Mesendoderm (in vitro differentiated cells): Measurements from ENCODE around the gene COASY.

Experiments used
- DNase-seq: peaks from one replicate; pipeline ENCODE4 v3.0.0; 2013
- H2AK5ac ChIP-seq: 2 replicates; pipeline ENCODE4 v1.6.1; 2013; ENCODE audit warnings: low read length, inconsistent platforms
- H2BK120ac ChIP-seq: 2 replicates; pipeline ENCODE4 v1.6.1; 2013; ENCODE audit warnings: low read depth, mild to moderate bottlenecking, low read length, moderate library complexity, mixed read lengths
- H2BK15ac ChIP-seq: replicated peaks from 2 replicates; pipeline ENCODE4 v1.6.1; 2013; ENCODE audit warnings: low read depth, mild to moderate bottlenecking, moderate library complexity
- H2BK5ac ChIP-seq: 2 replicates; pipeline ENCODE4 v1.6.1; 2013; ENCODE audit warnings: low read length, inconsistent platforms
- H3K18ac ChIP-seq: 2 replicates; pipeline ENCODE4 v1.6.1; 2013; ENCODE audit warnings: mild to moderate bottlenecking, low read length, mixed read lengths
- H3K23ac ChIP-seq: one replicate; pipeline ENCODE4 v1.6.1; 2013; ENCODE audit warnings: low read length
- H3K27ac ChIP-seq: 2 replicates; pipeline ENCODE4 v1.5.1; 2013; ENCODE audit warnings: low read depth, mild to moderate bottlenecking, inconsistent platforms, low read length, moderate library complexity
- H3K27me3 ChIP-seq: 2 replicates; pipeline ENCODE4 v1.6.1; 2013; ENCODE audit warnings: low read length, control low read depth, mild to moderate bottlenecking, inconsistent platforms; ENCODE audit not compliant: insufficient read depth, poor library complexity
- H3K36me3 ChIP-seq: 2 replicates; pipeline ENCODE4 v1.6.1; 2013; ENCODE audit warnings: low read length, inconsistent platforms; ENCODE audit not compliant: control insufficient read depth, insufficient read depth
- H3K4ac ChIP-seq: one replicate; pipeline ENCODE4 v1.6.1; 2013; ENCODE audit warnings: low read depth, mild to moderate bottlenecking, low read length, moderate library complexity
- H3K4me1 ChIP-seq: 2 replicates; pipeline ENCODE4 v1.6.1; 2013; ENCODE audit warnings: low read depth, low read length, inconsistent platforms; ENCODE audit not compliant: control insufficient read depth
- H3K4me2 ChIP-seq: 2 replicates; pipeline ENCODE4 v1.6.1; 2013; ENCODE audit warnings: low read length
- H3K4me3 ChIP-seq: 2 replicates; pipeline ENCODE4 v1.5.1; 2013; ENCODE audit warnings: mild to moderate bottlenecking, low read length
- H3K56ac ChIP-seq: one replicate; pipeline ENCODE4 v1.6.1; 2013; ENCODE audit warnings: low read length
- H3K79me1 ChIP-seq: 2 replicates; pipeline ENCODE4 v1.6.1; 2013; ENCODE audit warnings: low read length, inconsistent platforms
- H3K79me2 ChIP-seq: 2 replicates; pipeline ENCODE4 v1.6.1; 2013; ENCODE audit warnings: mild to moderate bottlenecking, low read length; ENCODE audit not compliant: control insufficient read depth, insufficient read depth
- H3K9ac ChIP-seq: 2 replicates; pipeline ENCODE4 v1.6.1; 2013; ENCODE audit warnings: low read length, inconsistent platforms
- H4K5ac ChIP-seq: one replicate; pipeline ENCODE4 v1.6.1; 2013; ENCODE audit warnings: low read length
- H4K8ac ChIP-seq: one replicate; pipeline ENCODE4 v1.6.1; 2013; ENCODE audit warnings: low read depth, mild to moderate bottlenecking, control low read depth, low read length, moderate library complexity
- WGBS: extraction: QIAGEN DNeasy Blood & Tissue Kit; methylation state at CpG from one replicate; pipeline ENCODE4 v1.1.7; 2013; ENCODE audit warnings: low lambda C conversion rate, missing lambda C conversion rate; ENCODE audit not compliant: insufficient coverage; ENCODE audit errors: extremely low coverage; 5-methylcytosine and 5-hydroxymethylcytosine counted together

COASY gene

GRCh38 chr17:42571435-42572225 is 9.7 kb downstream of the COASY start:
- no peak overlapping the region for H2BK120ac ChIP-seq
- no peak overlapping the region for H3K4me2 ChIP-seq
- no peak overlapping the region for H3K18ac ChIP-seq
- H3K56ac ChIP-seq = no peak overlapping the region
- WGBS = no CpG with 5 or more reads among the region's 12 CpGs
- no peak for DNase-seq
- no peak overlapping the region for H3K27ac ChIP-seq
- no peak overlapping the region for H3K4me3 ChIP-seq
- H3K27me3 ChIP-seq = no peaks in the 10 kb centered on the region
- peaks cover 14% of the 10 kb centered on the region for H3K79me1 ChIP-seq
- H3K36me3 ChIP-seq = peaks cover 30% of the 10 kb centered on the region
- H2AK5ac ChIP-seq = no peak overlapping the region
- no peak overlapping the region for H4K5ac ChIP-seq
- no peaks in the 10 kb centered on the region for H3K4me1 ChIP-seq
- H3K79me2 ChIP-seq = peaks cover 16% of the 10 kb centered on the region
- no peak overlapping the region for H3K23ac ChIP-seq
- H4K8ac ChIP-seq = no peak overlapping the region
- no peak overlapping the region for H3K4ac ChIP-seq
- H3K9ac ChIP-seq = no peak overlapping the region
- H2BK5ac ChIP-seq = no peak overlapping the region
- no peak overlapping the region for H2BK15ac ChIP-seq

DNA sequence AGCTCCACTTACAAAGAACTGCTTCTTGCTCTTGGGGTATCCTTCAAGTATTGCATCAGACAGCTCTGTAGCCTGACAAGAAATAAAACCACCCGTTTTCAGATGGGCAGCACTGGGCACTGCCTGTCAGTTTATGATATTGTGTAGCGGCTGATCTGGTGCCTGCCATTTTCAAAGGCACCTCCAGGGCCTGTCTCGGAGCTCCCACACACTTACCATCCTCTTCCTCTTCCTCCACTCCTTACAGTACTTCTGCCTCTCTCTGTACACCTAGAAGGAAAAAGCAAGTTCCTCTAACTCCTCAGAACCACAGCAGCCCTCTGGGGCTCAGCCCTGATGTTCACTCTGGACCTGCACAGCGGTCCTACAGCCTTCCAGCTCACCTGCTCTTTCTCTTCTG is 11.1 kb downstream of the COASY start:
- no peak overlapping the region for H3K27ac ChIP-seq
- peaks cover 15% of the 10 kb centered on the region for H3K79me1 ChIP-seq
- no peak overlapping the region for H2BK5ac ChIP-seq
- H2BK15ac ChIP-seq = no peak overlapping the region
- no peak overlapping the region for H4K5ac ChIP-seq
- H3K27me3 ChIP-seq = no peaks in the 10 kb centered on the region
- DNase-seq = no peak
- no peaks in the 10 kb centered on the region for H3K4me1 ChIP-seq
- no peak overlapping the region for H4K8ac ChIP-seq
- H3K56ac ChIP-seq = no peak overlapping the region
- H2BK120ac ChIP-seq = no peak overlapping the region
- no peak overlapping the region for H3K23ac ChIP-seq
- peaks cover 30% of the 10 kb centered on the region for H3K36me3 ChIP-seq
- no CpG with 5 or more reads among the region's 4 CpGs for WGBS
- no peak overlapping the region for H3K9ac ChIP-seq
- no peak overlapping the region for H3K18ac ChIP-seq
- H3K4ac ChIP-seq = no peak overlapping the region
- H3K4me2 ChIP-seq = no peak overlapping the region
- peaks cover 16% of the 10 kb centered on the region for H3K79me2 ChIP-seq
- no peak overlapping the region for H3K4me3 ChIP-seq
- no peak overlapping the region for H2AK5ac ChIP-seq

GRCh38 chr17:42574463-42574862 is 12.5 kb downstream of the COASY start:
- no CpG with 5 or more reads among the region's 3 CpGs for WGBS
- DNase-seq = no peak
- no peak overlapping the region for H3K4me2 ChIP-seq
- H4K8ac ChIP-seq = no peak overlapping the region
- no peak overlapping the region for H2BK5ac ChIP-seq
- H3K4me3 ChIP-seq = no peak overlapping the region
- no peak overlapping the region for H3K56ac ChIP-seq
- no peak overlapping the region for H2BK120ac ChIP-seq
- H3K18ac ChIP-seq = no peak overlapping the region
- H3K27ac ChIP-seq = no peak overlapping the region
- H3K9ac ChIP-seq = no peak overlapping the region
- H2AK5ac ChIP-seq = no peak overlapping the region
- no peaks in the 10 kb centered on the region for H3K4me1 ChIP-seq
- H2BK15ac ChIP-seq = no peak overlapping the region
- peaks cover 29% of the 10 kb centered on the region for H3K36me3 ChIP-seq
- H4K5ac ChIP-seq = no peak overlapping the region
- peaks cover 14% of the 10 kb centered on the region for H3K79me2 ChIP-seq
- H3K4ac ChIP-seq = no peak overlapping the region
- H3K23ac ChIP-seq = no peak overlapping the region
- peaks cover 11% of the 10 kb centered on the region for H3K79me1 ChIP-seq
- no peaks in the 10 kb centered on the region for H3K27me3 ChIP-seq

DNA sequence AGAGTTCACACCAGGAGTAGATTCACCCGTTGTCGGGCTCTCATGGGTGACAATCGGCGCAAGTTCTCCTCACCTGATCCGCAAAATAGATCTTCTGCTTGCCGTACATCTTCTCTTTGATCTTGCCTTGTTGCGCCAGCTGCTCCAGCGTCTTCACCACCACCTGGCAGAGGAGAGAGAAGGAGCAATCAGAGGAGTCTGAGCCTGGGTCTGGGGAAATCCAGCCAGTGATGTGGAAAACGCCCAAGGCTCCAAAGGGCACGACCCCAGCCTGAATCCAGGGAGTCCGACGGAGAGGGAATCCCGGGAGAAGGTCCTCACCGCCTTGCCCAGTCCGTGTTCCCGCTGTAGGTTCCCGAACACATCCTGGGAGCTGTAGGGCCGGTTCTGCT is 15.2 kb downstream of the COASY start:
- Histone ChIP-seq H3K9ac (peak overlapping the region; percentile 97), H4K8ac (no peak overlapping the region), H2AK5ac (no peak overlapping the region), H3K4me3 (peak overlapping the region; percentile 94), H3K4me1 (no peaks in the 10 kb centered on the region), H3K4me2 (peak overlapping the region; percentile 90), H3K79me1 (peaks cover 11% of the 10 kb centered on the region), H3K79me2 (peaks cover 14% of the 10 kb centered on the region), H3K23ac (no peak overlapping the region), H3K36me3 (peaks cover 17% of the 10 kb centered on the region), H3K27ac (peak overlapping the region; percentile 39), H2BK15ac (no peak overlapping the region), H4K5ac (no peak overlapping the region), H2BK5ac (peak overlapping the region; percentile 20), H3K56ac (peak overlapping the region; percentile 96), H3K27me3 (no peaks in the 10 kb centered on the region), H3K4ac (peak overlapping the region; percentile 28), H3K18ac (no peak overlapping the region), H2BK120ac (no peak overlapping the region)
- WGBS = no CpG with 5 or more reads among the region's 18 CpGs
- DNase-seq = no peak

- peak within 1 kb of the TSS; percentile 98 for H3K56ac ChIP-seq
- H3K27me3 ChIP-seq = no peaks in the 10 kb centered on the region
- H2BK5ac ChIP-seq = peak within 1 kb of the TSS; percentile 61
- H3K4me3 ChIP-seq = peak within 1 kb of the TSS; percentile 95
- DNase-seq = peak; percentile 97
- H3K36me3 ChIP-seq = peaks cover 15% of the 10 kb centered on the region
- no peak within 1 kb of the TSS for H2AK5ac ChIP-seq
- H3K79me2 ChIP-seq = peaks cover 14% of the 10 kb centered on the region
- H3K9ac ChIP-seq = peak within 1 kb of the TSS; percentile 97
- peak within 1 kb of the TSS; percentile 90 for H3K4me2 ChIP-seq
- no peak within 1 kb of the TSS for H3K23ac ChIP-seq
- H3K4ac ChIP-seq = peak within 1 kb of the TSS; percentile 79
- WGBS = no CpG with 5 or more reads among the region's 52 CpGs
- H2BK15ac ChIP-seq = no peak within 1 kb of the TSS
- H2BK120ac ChIP-seq = no peak within 1 kb of the TSS
- peaks cover 11% of the 10 kb centered on the region for H3K79me1 ChIP-seq
- H3K4me1 ChIP-seq = no peaks in the 10 kb centered on the region
- H4K5ac ChIP-seq = no peak within 1 kb of the TSS
- H3K18ac ChIP-seq = peak within 1 kb of the TSS; percentile 2
- peak within 1 kb of the TSS; percentile 61 for H3K27ac ChIP-seq
- no peak within 1 kb of the TSS for H4K8ac ChIP-seq
Measured at GRCh38 chr17:42577532-42578281, 15.8 kb downstream of the COASY start, which contains the start of gene PSMC3IP. TSS of gene PSMC3IP (minus strand) at chr17:42577729. CDS start at chr17:42577686, 43 bp downstream.
